Left hindlimb (tissue), 1 donor: ENCODE measurements around the gene PLEKHS1.
"Not testable (repeated sequence)": the region's sequence is repeated elsewhere in the genome, so short reads cannot be mapped to it uniquely, and the experiment has no call there.

Experiments used
- DNase-seq: peaks from one replicate; pipeline ENCODE4 v3.0.0-alpha.2; 2018

PLEKHS1 gene

DNA sequence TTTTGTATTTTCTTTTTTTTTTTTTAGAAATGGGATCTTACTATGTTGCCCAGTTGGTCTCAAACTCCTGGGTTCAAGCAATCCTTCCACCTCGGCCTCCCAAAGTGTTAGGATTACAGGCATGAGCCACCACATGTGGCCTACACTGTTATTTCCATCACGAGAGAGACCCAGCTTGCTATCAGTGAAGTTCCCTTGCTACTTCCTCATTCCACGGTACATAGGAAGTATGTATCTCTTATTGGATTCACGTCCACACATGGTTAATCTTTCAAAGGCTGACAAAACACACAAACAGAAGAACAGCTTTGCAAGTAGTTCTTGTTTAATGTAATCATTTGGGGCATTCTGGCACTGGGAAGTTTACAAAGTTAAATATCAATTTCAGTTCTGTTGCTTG is 51.5 kb downstream of the PLEKHS1 start:
- no peak for DNase-seq

DNA sequence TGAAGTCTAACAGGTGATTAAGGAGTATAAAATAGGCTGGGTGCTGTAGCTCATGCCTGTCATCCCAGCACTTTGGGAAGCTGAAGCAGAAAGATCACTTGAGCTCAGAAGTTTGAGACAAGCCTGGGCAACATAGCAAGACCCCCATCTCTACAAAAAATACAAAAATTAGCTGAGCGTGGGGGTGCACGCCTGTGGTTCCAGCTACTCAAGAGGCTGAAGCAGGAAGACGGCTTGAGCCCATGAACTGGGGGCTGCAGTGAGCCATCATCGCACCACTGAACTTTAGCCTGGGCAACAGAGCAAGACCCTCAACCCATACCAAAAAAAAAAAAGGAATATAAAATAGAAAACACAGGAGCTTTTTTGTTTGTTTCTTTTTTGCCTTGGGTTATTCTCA is 55.0 kb downstream of the PLEKHS1 start:
- no peak for DNase-seq

DNA sequence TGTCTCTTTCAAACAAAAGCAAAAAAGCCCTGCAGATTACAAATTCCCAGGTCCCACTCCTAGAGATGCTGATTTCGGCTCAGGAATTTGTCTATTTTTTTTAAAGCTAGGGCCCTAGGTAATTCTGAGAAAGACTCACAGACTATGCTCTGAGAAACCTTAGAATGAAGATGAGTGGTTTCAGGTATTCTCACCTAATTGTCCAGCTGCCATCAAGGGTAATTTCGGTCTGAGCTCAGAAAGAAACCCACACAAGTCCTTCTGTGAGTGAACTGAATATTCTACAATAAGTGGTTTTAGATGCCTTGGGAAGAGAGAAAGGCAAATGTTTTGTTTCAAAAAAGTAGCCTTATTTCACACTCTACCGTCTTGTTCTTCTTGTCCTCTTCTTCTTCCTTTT is 56.7 kb downstream of the PLEKHS1 start:
- no peak for DNase-seq

- DNase-seq: not testable (repeated sequence)
Measured at GRCh38 chr10:113814700-113815099, 63.2 kb downstream of the PLEKHS1 start.

- DNase-seq: no peak
Measured at GRCh38 chr10:113819989-113820388, 68.5 kb downstream of the PLEKHS1 start.

- DNase-seq: no peak
Measured at GRCh38 chr10:113820507-113820906, 69.0 kb downstream of the PLEKHS1 start.

DNA sequence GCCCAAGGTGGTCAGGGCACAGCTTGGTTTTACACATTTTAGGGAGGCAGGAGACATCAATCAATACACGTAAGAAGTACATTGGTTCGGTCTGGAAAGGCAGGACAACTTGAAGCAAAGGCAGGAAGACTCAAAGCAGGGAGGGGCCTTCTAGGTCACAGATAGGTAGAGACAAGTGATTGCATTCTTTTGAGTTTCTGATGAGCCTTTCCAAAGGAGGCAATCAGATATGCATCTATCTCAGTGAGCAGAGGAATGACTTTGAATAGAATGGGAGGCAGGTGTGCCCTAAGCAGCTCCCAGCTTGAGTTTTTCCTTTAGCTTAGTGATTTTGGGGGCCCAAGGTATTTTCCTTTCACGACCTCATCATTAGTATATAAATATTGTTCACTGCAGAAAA is 69.8 kb downstream of the PLEKHS1 start:
- DNase-seq: not testable (repeated sequence)

DNA sequence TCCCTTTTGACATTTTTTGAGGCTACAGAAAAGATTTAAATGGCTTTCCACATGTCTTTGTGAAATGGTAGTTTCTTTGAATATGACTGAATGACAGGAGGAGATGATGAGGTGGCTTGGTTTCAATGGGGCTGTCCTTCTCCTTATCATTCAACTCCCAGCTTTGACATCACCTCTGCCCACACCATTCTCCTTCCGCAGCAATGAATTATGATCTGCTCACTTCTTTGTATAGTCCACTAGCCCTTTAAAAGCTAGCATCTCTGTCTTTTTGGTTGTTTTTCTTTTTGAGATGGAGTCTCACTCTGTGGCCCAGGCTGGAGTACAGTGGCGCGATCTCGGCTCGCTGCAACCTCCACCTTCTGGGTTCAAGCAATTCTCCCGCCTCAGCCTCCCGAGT is 70.7 kb downstream of the PLEKHS1 start:
- no peak for DNase-seq

- no peak for DNase-seq
Measured at GRCh38 chr10:113823389-113823788, 71.9 kb downstream of the PLEKHS1 start.

DNA sequence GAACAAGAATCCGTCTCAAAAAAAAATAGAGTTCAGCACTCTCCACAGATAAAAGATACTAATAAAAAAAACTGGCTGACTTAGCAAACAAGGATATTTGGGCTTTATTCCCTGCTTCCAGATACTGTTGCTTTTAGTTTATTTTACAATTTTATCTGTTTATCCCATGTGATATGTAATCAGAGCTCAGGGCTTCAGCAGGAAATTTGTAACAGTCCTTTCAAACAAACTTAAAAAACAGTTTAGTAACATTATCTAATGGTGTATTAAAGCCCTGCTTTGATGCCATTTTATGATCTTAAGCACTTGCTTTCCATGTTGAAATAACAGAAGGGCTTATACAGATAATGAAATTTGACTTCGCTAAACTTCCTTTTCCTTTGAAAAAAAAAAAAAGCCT is 74.3 kb downstream of the PLEKHS1 start:
- DNase-seq: no peak

- not testable (repeated sequence) for DNase-seq
Measured at GRCh38 chr10:113828567-113828966, 77.1 kb downstream of the PLEKHS1 start.
